ENCODE measurements around the gene SNX30.

DNA sequence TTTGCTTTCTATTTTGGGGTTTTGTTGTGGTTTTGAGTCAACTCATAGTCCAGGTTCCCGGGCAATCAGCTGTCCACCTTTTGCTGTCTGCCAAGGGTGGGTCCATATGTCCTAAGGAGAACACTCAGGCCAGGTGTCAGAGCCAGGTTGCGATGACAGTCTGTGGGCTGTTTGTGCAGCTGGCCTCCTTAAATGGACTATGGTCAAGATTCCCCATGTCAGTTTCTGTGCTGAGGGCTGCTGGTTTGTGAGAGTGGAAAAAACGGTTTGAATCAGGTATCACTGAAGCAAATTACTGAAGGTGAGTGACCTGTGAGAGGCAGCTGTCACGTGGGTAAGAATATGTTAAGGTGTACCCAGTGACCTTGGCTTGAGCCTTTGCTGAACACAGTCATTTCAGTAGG, 33.0 kb downstream of the SNX30 start:
- TF ChIP-seq, protein P1, sequence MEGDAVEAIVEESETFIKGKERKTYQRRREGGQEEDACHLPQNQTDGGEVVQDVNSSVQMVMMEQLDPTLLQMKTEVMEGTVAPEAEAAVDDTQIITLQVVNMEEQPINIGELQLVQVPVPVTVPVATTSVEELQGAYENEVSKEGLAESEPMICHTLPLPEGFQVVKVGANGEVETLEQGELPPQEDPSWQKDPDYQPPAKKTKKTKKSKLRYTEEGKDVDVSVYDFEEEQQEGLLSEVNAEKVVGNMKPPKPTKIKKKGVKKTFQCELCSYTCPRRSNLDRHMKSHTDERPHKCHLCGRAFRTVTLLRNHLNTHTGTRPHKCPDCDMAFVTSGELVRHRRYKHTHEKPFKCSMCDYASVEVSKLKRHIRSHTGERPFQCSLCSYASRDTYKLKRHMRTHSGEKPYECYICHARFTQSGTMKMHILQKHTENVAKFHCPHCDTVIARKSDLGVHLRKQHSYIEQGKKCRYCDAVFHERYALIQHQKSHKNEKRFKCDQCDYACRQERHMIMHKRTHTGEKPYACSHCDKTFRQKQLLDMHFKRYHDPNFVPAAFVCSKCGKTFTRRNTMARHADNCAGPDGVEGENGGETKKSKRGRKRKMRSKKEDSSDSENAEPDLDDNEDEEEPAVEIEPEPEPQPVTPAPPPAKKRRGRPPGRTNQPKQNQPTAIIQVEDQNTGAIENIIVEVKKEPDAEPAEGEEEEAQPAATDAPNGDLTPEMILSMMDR (conservative IDR thresholded peaks at IDR 0.05) = no peak
- TF ChIP-seq ZFX (IDR thresholded peaks at IDR 0.05) = no peak

Data from C4-2B (cell line).